ENCODE data around the gene ADCK2. TPM values are rescaled to one million over a fixed set of nuclear protein-coding genes. Genes with fewer than 3 reads are reported as not detected.
A peak's percentile ranks its signal among the peaks of the same experiment; 100 is the strongest.

The ADCK2 gene
- total and polyA plus RNA-seq, 10 of the 15 experiments (the other 5 are each of a cell fraction or from before 2014, with no cell fraction given): 0.52 to 19.4 (median 13.1) TPM

GRCh38 chr7:140641524-140642195 lies 31.1 kb upstream of the ADCK2 start:
- ChIA-PET RAD21 (ENCODE audit: unreplicated experiment) (interaction anchor here (0.7 kb wide), 1 partner anchor 25 kb away, joined by 3 read pairs; no protein-coding TSS in a partner anchor), SMC1A (ENCODE audit: uncharacterized antibody, unreplicated experiment) (interaction anchor here (0.6 kb wide), 1 partner anchor 9 kb away, joined by 3 read pairs; no protein-coding TSS in a partner anchor), CTCF (no interaction called here), POLR2A (no interaction called here)
- FAIRE-seq (no peak), DNase-seq (ENCODE audit: low read depth, low spot score) (no peak), ATAC-seq (no peak)
- Histone ChIP-seq H3K79me2 (ENCODE audit: control insufficient read depth, insufficient read depth, low read length) (no peaks in the 10 kb centered on the region), H3K9ac (ENCODE audit: control insufficient read depth, insufficient read depth, low read length) (no peak overlapping the region), H3K9me3 (replicated peaks; ENCODE audit: control insufficient read depth, insufficient read depth, low read length) (no peaks in the 10 kb centered on the region; the same call in 2 of the 3 replicates), H3K4me2 (ENCODE audit: control insufficient read depth, insufficient read depth) (no peak overlapping the region), H3K27ac (ENCODE audit: control insufficient read depth, insufficient read depth) (no peak overlapping the region), H3K27me3 (replicated peaks in 1 of 2; ENCODE audit: control insufficient read depth in 2 of 2, insufficient read depth in 2 of 2, low read length in 1 of 2) (peaks cover 5 to 12% of the 10 kb centered on the region in 2 experiments), H2AFZ (ENCODE audit: control insufficient read depth, low read depth, low read length) (no peak overlapping the region), H3K36me3 (ENCODE audit: control insufficient read depth in 2 of 2, insufficient read depth in 2 of 2, low read length in 1 of 2) (no peaks in the 10 kb centered on the region), H4K20me1 (ENCODE audit: control insufficient read depth, insufficient read depth) (no peaks in the 10 kb centered on the region), H3K4me3 (no peak overlapping the region), H3K4me1 (ENCODE audit: control insufficient read depth, insufficient read depth, low read length) (no peaks in the 10 kb centered on the region)
- no peak for TF ChIP-seq SREBF2 (IDR thresholded peaks at IDR 0.05; ENCODE audit: low read length)
- TF ChIP-seq EZH2 (IDR thresholded peaks at IDR 0.05; ENCODE audit: borderline replicate concordance, control insufficient read depth, low read depth, low read length): 0 out of 2 replicates have a peak, but pooled peaks have one; percentile 50
- in situ Hi-C loops (cut with MboI): no loop called here
- no TSS peak for BruUV-seq (replicated peaks)
- intact Hi-C loops (cut with micrococcal nuclease; ENCODE audit: unreplicated experiment): no loop called here
- 59% methylated on average over 15 of the region's 15 CpGs for WGBS (ENCODE audit: insufficient coverage, insufficient replicate concordance, low lambda C conversion rate, missing lambda C conversion rate)

- Histone ChIP-seq H3K36me3 (ENCODE audit: control insufficient read depth in 2 of 2, insufficient read depth in 2 of 2, low read length in 1 of 2) (no peaks in the 10 kb centered on the region), H3K79me2 (ENCODE audit: control insufficient read depth, insufficient read depth, low read length) (no peaks in the 10 kb centered on the region), H3K27me3 (replicated peaks in 1 of 2; ENCODE audit: control insufficient read depth in 2 of 2, insufficient read depth in 2 of 2, low read length in 1 of 2) (peaks cover 3 to 12% of the 10 kb centered on the region in 2 experiments), H3K4me3 (no peak overlapping the region), H4K20me1 (ENCODE audit: control insufficient read depth, insufficient read depth) (no peaks in the 10 kb centered on the region), H2AFZ (ENCODE audit: control insufficient read depth, low read depth, low read length) (no peak overlapping the region), H3K27ac (ENCODE audit: control insufficient read depth, insufficient read depth) (no peak overlapping the region), H3K4me1 (ENCODE audit: control insufficient read depth, insufficient read depth, low read length) (no peaks in the 10 kb centered on the region), H3K9ac (ENCODE audit: control insufficient read depth, insufficient read depth, low read length) (no peak overlapping the region), H3K9me3 (replicated peaks; ENCODE audit: control insufficient read depth, insufficient read depth, low read length) (no peaks in the 10 kb centered on the region; the same call in 2 of the 3 replicates), H3K4me2 (ENCODE audit: control insufficient read depth, insufficient read depth) (no peak overlapping the region)
- TF ChIP-seq MTA2 (IDR thresholded peaks at IDR 0.05; ENCODE audit: low read depth) (no peak), SUZ12 (IDR thresholded peaks at IDR 0.05; ENCODE audit: unreplicated experiment) (no peak), ZBTB4 (CRISPR knock-in tag; IDR thresholded peaks at IDR 0.05) (no peak), BCL11A (IDR thresholded peaks at IDR 0.05; ENCODE audit: low read depth, low read length) (no peak), MYB (IDR thresholded peaks at IDR 0.05; ENCODE audit: borderline replicate concordance, low read depth, low read length) (no peak), EED (IDR thresholded peaks at IDR 0.05; ENCODE audit: low read depth) (no peak), ZNF622 (IDR thresholded peaks at IDR 0.05) (no peak), NFXL1 (IDR thresholded peaks at IDR 0.05; ENCODE audit: borderline replicate concordance) (no peak), NR2F1 (conservative IDR thresholded peaks at IDR 0.05) (no peak)
- FAIRE-seq (no peak), DNase-seq (ENCODE audit: low read depth, low spot score) (no peak), ATAC-seq (no peak)
- WGBS (ENCODE audit: insufficient coverage, insufficient replicate concordance, low lambda C conversion rate, missing lambda C conversion rate): 62% methylated on average over 5 of the region's 5 CpGs
- RAD21 ChIA-PET (ENCODE audit: unreplicated experiment): no interaction called here
- in situ Hi-C loops (cut with MboI): no loop called here
- POLR2A ChIA-PET: no interaction called here
- SMC1A ChIA-PET (ENCODE audit: uncharacterized antibody, unreplicated experiment): no interaction called here
- intact Hi-C loops (cut with micrococcal nuclease; ENCODE audit: unreplicated experiment): no loop called here
- CTCF ChIA-PET: no interaction called here
- BruUV-seq (replicated peaks): no TSS peak
Observed at GRCh38 chr7:140643416-140643815, 29.3 kb upstream of the ADCK2 start.

Data from GM12878 (cell line).